GM10266 (cell line): Measurements from ENCODE around the gene IWS1.

Experiments used
- DNase-seq: peaks from one replicate; pipeline ENCODE4 v3.0.0; 2012; ENCODE audit errors: extremely low spot score
- CTCF ChIP-seq: IDR thresholded peaks from 2 replicates; pipeline ENCODE4 v1.5.1; 2012; ENCODE audit warnings: mild to moderate bottlenecking, low read depth; ENCODE audit not compliant: control insufficient read depth, insufficient read depth; ENCODE audit errors: missing control alignments

IWS1 gene

DNA sequence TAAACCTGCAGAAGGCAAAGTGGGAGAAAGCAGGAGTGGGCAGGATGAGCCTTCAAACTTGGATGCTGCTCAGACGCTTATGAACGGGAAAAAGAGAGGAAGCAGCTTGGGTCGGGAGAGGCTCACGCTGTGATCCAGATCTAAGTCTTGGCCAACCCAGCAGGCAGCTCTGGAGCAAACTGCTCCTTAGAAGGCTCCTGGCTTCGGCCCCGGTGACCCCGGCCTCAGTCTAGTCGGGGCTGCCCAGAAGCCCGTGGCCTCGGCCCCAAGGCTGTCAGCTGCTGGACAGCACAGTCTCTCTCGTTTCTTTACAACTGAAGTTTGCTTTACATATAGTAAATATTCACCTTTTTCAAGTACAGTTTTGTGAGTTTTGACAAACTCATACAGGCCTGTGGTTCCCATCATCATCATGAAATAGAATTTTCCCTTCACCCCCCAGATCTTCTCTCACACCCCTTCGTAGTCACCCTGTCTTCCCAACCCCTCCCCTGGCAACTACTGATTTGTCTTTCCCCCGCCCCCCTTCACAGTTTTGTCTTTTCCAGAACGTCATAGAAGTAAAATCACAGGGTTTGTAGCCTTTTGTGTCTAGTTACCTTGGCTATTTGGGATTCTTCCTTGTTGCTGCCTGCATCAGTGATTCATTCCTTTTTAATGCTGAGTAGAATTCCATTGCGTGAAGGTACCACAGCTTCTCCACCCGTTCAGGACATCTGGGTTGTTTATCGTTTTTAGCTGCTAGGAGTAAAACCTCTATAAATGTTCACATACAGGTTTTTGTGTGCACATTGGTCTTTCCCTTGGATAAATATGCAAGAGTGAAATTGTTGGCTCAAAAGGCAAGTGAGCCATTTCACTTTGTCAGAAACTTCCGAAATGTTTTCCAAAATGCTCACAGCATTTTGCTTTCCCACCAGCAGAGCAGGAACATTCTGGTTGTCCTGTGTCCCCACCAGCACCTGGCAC lies 44.3 kb upstream of the IWS1 start:
- DNase-seq = no peak
- no peak for TF ChIP-seq CTCF

DNA sequence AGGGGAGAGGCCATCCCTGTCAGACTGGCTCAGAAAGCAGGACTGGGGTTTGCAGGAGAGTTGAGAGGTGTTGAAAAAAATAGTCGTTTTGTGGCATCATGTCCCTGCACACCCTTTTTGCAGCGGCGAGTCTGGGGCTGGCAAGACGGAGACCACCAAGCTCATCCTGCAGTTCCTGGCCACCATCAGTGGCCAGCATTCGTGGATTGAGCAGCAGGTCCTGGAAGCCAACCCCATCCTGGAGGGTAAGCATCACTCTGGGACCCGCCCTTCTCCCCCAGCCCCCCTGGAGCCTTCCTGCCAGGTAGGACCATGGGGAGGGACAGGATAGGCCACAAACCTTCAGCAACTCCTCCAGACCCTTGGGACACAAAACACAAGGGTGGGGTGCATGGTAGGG lies 43.4 kb upstream of the IWS1 start:
- no peak for DNase-seq
- no peak for TF ChIP-seq CTCF

DNA sequence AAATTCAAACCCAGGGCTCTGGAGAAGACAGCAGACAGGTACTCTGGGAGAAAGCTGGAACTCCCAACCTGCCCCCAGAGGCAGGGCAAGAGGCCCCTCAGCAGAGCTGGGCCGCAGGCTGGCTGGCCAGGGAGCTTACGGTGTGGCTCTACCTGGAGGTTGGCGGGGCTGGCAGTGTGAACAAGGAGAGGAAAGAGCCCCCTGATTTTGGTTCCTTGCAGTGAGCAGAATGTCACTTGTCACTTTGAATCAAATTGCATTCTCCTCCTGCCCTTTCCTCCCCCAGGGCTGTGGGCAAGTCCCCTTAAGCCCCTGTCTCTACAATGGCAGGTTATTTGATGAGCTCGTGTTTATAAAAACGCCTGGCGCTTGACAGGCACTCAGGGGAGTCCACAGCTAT lies 41.8 kb upstream of the IWS1 start:
- TF ChIP-seq CTCF = no peak
- no peak for DNase-seq

DNA sequence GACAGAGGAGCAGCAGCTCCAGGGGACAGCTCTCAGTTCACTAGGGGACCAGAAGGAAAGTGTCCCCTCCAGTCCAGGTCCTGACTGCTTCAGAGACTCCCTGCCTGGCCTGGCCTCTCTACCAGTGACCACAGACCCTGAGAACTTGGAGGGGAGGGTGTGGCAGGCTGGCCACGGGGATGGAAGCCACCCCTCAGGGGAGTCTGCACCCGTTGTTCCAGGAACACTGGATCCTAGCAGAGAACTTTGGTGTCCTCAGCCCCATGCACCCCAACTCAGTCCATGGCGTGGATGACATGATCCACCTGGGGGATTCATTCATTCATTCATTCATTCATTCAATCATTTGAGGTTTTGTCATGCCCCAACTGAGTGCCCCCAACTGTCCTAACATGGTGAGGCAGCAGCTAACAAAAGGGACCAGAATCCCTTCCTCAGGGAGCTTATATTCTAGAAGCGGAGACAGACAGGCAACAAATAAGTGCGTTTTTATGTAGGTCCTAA lies 41.1 kb upstream of the IWS1 start:
- TF ChIP-seq CTCF = no peak
- no peak for DNase-seq

- DNase-seq = no peak
- TF ChIP-seq CTCF = no peak
Observed at GRCh38 chr2:127566576-127566975, 40.3 kb upstream of the IWS1 start.

DNA sequence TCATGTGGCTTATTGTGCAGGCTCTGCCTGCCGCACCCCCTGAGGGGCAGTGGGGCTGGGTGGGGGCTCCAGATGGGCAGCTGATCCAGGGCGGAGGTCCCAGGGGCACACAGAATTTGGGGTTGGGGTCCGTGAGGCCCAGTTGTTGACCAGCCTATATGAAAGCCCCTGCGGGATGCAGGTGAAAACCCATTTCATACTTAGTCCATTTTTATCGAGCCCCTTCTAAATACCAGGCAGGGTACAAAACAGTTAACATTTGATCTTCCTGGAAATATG lies 39.8 kb upstream of the IWS1 start:
- TF ChIP-seq CTCF = no peak
- DNase-seq = no peak
